Lower leg skin (tissue), 3 donors: ENCODE data around the gene NCOA1.

Source experiments
- CTCF ChIP-seq, 3 donors: fragments of 450-650 bp; IDR thresholded peaks; one replicate each; pipeline ENCODE4 v1.5.1; 2016; ENCODE audit warnings: antibody characterized with exemption in 3 of 3, mild to moderate bottlenecking in 3 of 3, moderate library complexity in 2 of 3
- POLR2A ChIP-seq, 2 donors: fragments of 450-650 bp; IDR thresholded peaks; one replicate each; pipeline ENCODE4 v1.6.1; 2016 to 2017; ENCODE audit warnings: antibody characterized with exemption in 2 of 2, mild to moderate bottlenecking in 1 of 2, moderate library complexity in 1 of 2

DNA sequence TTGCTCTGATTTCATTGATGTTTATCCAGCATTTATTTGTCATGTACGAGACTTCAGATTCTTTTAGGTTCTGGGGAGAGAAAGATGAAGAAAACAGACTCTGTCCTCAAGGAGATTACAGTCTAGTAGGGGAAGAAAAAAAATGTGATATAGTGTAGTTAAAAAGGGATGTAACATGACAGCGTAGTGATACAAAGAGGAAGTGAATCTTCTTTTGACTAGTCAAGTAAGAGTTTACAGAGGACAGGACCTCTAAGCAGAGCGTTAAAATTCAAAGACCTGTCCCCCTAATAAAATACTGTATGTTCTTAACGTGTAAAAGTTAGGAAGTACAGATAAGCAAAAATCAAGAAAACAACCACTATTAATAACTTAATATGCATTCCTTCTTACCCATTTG is 47.7 kb downstream of the NCOA1 start:
- TF ChIP-seq CTCF (IDR thresholded peaks at IDR 0.05) (no peak), POLR2A (IDR thresholded peaks at IDR 0.05) (no peak)
